A673 (cell line): Measurements from ENCODE around the gene PLA2G4A. TPM values are rescaled to one million over a fixed set of nuclear protein-coding genes. Genes with fewer than 3 reads are reported as not detected.

Experiments
- BruUV-seq: library from RNA; stranded (reverse); fragments of 400-500 nt; replicated peaks from 2 replicates; lab custom pipeline; 2021; lab: Mats Ljungman, UMichigan
- CTCF ChIA-PET: fragments of 300-600 bp; sonication (Branson Sonifier 250); formaldehyde crosslinking; loops from one replicate; lab custom pipeline; 2022; ENCODE audit warnings: antibody characterized with exemption; lab: Charles Lee
- POLR2A ChIA-PET: fragments of 300-600 bp; sonication (Branson Sonifier 250); formaldehyde crosslinking; loops from one replicate; lab custom pipeline; 2022; ENCODE audit warnings: antibody characterized with exemption; ENCODE audit not compliant: low non-redundant PET; lab: Charles Lee
- DNase-seq: peaks from one replicate; pipeline ENCODE4 v3.0.0-alpha.2; 2015; ENCODE audit warnings: low spot score
- H3K27ac ChIP-seq: fragments of 200-600 bp; sonication (generic); 2 replicates; pipeline ENCODE4 v1.5.1; 2016; ENCODE audit warnings: mixed run types, low read depth, mild to moderate bottlenecking, mixed read lengths, antibody characterized with exemption, low read length; ENCODE audit not compliant: poor library complexity, severe bottlenecking
- H3K27me3 ChIP-seq: fragments of 200-600 bp; sonication (generic); replicated peaks from 2 replicates; pipeline ENCODE4 v1.6.1; 2017; ENCODE audit warnings: mixed run types, low read depth, mild to moderate bottlenecking, mixed read lengths, antibody characterized with exemption, low read length; ENCODE audit not compliant: insufficient read depth, poor library complexity
- H3K36me3 ChIP-seq: fragments of 200-600 bp; sonication (generic); 2 replicates; pipeline ENCODE4 v1.6.1; 2016; ENCODE audit warnings: mixed run types, mild to moderate bottlenecking, mixed read lengths, antibody characterized with exemption, low read length; ENCODE audit not compliant: insufficient read depth, poor library complexity, severe bottlenecking
- H3K4me1 ChIP-seq: fragments of 200-600 bp; sonication (generic); 2 replicates; pipeline ENCODE4 v1.6.1; 2017; ENCODE audit warnings: mixed run types, mild to moderate bottlenecking, mixed read lengths, antibody characterized with exemption, low read length; ENCODE audit not compliant: insufficient read depth, poor library complexity, severe bottlenecking
- H3K4me3 ChIP-seq: fragments of 200-600 bp; sonication (generic); 2 replicates; pipeline ENCODE4 v1.5.1; 2016; ENCODE audit warnings: low read depth, mixed run types, mild to moderate bottlenecking, mixed read lengths, low read length; ENCODE audit not compliant: poor library complexity, severe bottlenecking
- H3K9me3 ChIP-seq: fragments of 200-600 bp; sonication (generic); 2 replicates; pipeline ENCODE4 v1.6.1; 2016; ENCODE audit warnings: mixed run types, low read depth, mild to moderate bottlenecking, mixed read lengths, antibody characterized with exemption, low read length; ENCODE audit not compliant: poor library complexity, severe bottlenecking
- EZH2 ChIP-seq: fragments of 200-600 bp; sonication (generic); IDR thresholded peaks from 2 replicates; pipeline ENCODE4 v1.6.1; 2017; ENCODE audit warnings: borderline replicate concordance, low read depth, mild to moderate bottlenecking, mixed read lengths, antibody characterized with exemption, low read length; ENCODE audit not compliant: poor library complexity, severe bottlenecking
- intact Hi-C: fragments of 100-400 bp; cut with micrococcal nuclease; formaldehyde crosslinking; loops from one replicate; pipeline ENCODE4 v1.10.0; 2022; ENCODE audit not compliant: unreplicated experiment
- total RNA-seq: library from RNA; stranded (reverse); gene quantifications from 2 replicates; pipeline ENCODE4 v1.2.3, GENCODE V29; 2021
- TF ChIP-seq, protein P1 (sequence below): fragments of 300-800, 200-600 bp; sonication (generic); conservative IDR thresholded peaks from 2 replicates; pipeline ENCODE4 v1.5.1; 2017; ENCODE audit warnings: low read depth, mild to moderate bottlenecking, antibody characterized with exemption, low read length, moderate library complexity, mixed read lengths

Gene PLA2G4A
- total RNA-seq, 1 experiment from 2014 or later = 34.4 TPM

DNA sequence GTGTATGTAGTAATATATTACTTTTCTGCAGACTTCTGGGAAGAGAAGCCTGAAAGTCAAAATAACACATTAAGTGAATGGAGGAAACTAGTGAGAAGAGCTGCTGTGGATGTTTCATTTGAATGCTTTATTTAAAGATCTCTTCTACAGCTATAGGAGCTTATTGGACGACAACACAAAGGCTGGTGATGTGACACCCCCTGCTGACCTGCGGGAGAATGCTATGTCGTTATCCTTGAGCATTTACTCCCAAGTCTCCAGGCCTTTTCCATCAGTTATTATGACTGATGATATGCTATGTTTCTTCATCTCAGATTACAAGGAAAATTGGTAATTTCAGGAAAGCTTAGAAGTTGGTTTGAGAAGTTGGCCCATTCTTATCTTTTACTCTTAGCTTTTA lies 22.3 kb upstream of the PLA2G4A start:
- H3K36me3 ChIP-seq = no peaks in the 10 kb centered on the region
- POLR2A ChIA-PET = no interaction called here
- intact Hi-C loops = no loop called here
- no peaks in the 10 kb centered on the region for H3K27me3 ChIP-seq
- no TSS peak for BruUV-seq
- no peak overlapping the region for H3K4me3 ChIP-seq
- H3K9me3 ChIP-seq = no peaks in the 10 kb centered on the region
- no peaks in the 10 kb centered on the region for H3K4me1 ChIP-seq
- CTCF ChIA-PET = no interaction called here
- TF ChIP-seq, protein P1, sequence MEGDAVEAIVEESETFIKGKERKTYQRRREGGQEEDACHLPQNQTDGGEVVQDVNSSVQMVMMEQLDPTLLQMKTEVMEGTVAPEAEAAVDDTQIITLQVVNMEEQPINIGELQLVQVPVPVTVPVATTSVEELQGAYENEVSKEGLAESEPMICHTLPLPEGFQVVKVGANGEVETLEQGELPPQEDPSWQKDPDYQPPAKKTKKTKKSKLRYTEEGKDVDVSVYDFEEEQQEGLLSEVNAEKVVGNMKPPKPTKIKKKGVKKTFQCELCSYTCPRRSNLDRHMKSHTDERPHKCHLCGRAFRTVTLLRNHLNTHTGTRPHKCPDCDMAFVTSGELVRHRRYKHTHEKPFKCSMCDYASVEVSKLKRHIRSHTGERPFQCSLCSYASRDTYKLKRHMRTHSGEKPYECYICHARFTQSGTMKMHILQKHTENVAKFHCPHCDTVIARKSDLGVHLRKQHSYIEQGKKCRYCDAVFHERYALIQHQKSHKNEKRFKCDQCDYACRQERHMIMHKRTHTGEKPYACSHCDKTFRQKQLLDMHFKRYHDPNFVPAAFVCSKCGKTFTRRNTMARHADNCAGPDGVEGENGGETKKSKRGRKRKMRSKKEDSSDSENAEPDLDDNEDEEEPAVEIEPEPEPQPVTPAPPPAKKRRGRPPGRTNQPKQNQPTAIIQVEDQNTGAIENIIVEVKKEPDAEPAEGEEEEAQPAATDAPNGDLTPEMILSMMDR = peak; percentile 39
- TF ChIP-seq EZH2 = no peak
- DNase-seq = peak; percentile 54
- no peak overlapping the region for H3K27ac ChIP-seq

DNA sequence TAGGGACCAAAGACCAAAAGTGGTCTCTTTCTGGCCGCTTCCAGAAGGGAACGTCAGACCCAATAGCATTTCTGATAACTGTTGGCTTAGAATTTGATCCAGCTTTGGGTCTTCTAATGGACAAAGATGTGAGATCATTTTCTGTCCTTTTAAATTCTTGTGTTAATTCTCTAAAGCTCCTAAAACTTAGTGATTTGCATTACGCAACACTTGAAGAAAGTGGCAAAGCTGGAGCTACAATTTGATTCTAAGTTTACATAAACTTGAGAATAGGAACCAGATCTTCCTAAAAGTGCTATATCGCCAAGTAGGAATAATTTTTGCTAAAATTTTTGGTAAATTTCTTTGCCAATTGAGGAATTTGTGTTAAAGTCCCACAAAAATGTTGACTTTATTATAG lies 21.6 kb upstream of the PLA2G4A start:
- ChIA-PET POLR2A (no interaction called here), CTCF (no interaction called here)
- no peak overlapping the region for H3K4me3 ChIP-seq
- no peaks in the 10 kb centered on the region for H3K9me3 ChIP-seq
- intact Hi-C loops = no loop called here
- no peak for DNase-seq
- BruUV-seq = no TSS peak
- no peak for TF ChIP-seq EZH2
- TF ChIP-seq, protein P1 = no peak
- no peaks in the 10 kb centered on the region for H3K27me3 ChIP-seq
- no peak overlapping the region for H3K27ac ChIP-seq
- H3K4me1 ChIP-seq = no peaks in the 10 kb centered on the region
- H3K36me3 ChIP-seq = no peaks in the 10 kb centered on the region

DNA sequence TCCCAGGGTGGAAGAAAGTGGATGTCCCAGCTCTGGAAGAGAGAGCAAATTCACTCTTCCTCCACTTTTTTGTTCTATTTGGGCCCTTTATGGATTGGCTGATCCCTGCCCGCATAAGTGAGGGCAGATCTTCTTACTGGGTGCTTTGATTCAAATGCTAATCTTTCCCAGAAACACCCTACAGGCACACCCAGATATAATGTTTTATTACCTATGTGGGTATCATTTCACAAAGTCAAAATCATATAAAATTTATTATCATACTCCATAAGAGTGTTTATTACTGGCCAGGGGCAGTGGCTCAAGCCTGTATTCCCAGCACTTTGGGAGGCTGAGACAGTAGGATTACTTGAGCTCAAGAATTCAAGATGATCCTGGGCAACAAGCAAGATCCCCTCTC lies 16.9 kb upstream of the PLA2G4A start:
- ChIA-PET POLR2A (interaction anchor here (0.7 kb wide), 1 partner anchor 431 kb away, joined by 5 read pairs; no protein-coding TSS in a partner anchor), CTCF (no interaction called here)
- BruUV-seq = no TSS peak
- Histone ChIP-seq H3K4me1 (no peaks in the 10 kb centered on the region), H3K36me3 (no peaks in the 10 kb centered on the region), H3K27ac (no peak overlapping the region), H3K9me3 (no peaks in the 10 kb centered on the region), H3K27me3 (no peaks in the 10 kb centered on the region), H3K4me3 (no peak overlapping the region)
- intact Hi-C loops = no loop called here
- TF ChIP-seq, protein P1 = no peak
- no peak for TF ChIP-seq EZH2
- DNase-seq = no peak
